Ovary (tissue), 9 donors: Measurements from ENCODE around the gene ZNF319. TPM values are rescaled to one million over a fixed set of nuclear protein-coding genes. Genes with fewer than 3 reads are reported as not detected.

Source experiments
- DNase-seq, 5 donors: peaks; one replicate each; pipeline ENCODE4 v3.0.0-alpha.2; 2019 to 2020
- H3K27ac ChIP-seq, 2 donors: fragments of 200-600 bp; one replicate each; pipeline versions ENCODE4 v1.5.1 to v1.8.0; 2019 to 2022
- H3K27me3 ChIP-seq: fragments of 200-600 bp; one replicate; pipeline ENCODE4 v1.8.0; 2022
- H3K36me3 ChIP-seq: fragments of 200-600 bp; sonication (generic); one replicate; pipeline ENCODE4 v1.5.1; 2019
- H3K4me1 ChIP-seq: one replicate; pipeline ENCODE4 v1.8.1; 2013; ENCODE audit warnings: mild to moderate bottlenecking, moderate library complexity; ENCODE audit not compliant: insufficient read depth
- H3K4me3 ChIP-seq: fragments of 200-600 bp; sonication (generic); one replicate; pipeline ENCODE4 v1.5.1; 2017
- H3K9me3 ChIP-seq, 2 donors: fragments of 200-600 bp in 1 of 2; sonication (generic) in 1 of 2; one replicate each; pipeline versions ENCODE4 v1.5.1 to v1.8.1; 2013 to 2019; ENCODE audit warnings: mild to moderate bottlenecking in 1 of 2, moderate library complexity in 1 of 2
- EP300 ChIP-seq: sonication (generic); formaldehyde crosslinking; IDR thresholded peaks from one replicate; pipeline ENCODE4 v1.6.1; 2017; ENCODE audit warnings: antibody characterized with exemption
- POLR2A ChIP-seq: fragments of 450-650 bp; IDR thresholded peaks from one replicate; pipeline ENCODE4 v1.6.1; 2017; ENCODE audit warnings: antibody characterized with exemption, mild to moderate bottlenecking, moderate library complexity
- WGBS, 3 donors: extraction: QIAGEN DNeasy Blood & Tissue Kit in 1 of 3; methylation state at CpG; one replicate each; pipeline versions ENCODE4 v1.1.5 to v1.1.7; 2013 to 2017; 5-methylcytosine and 5-hydroxymethylcytosine counted together
- intact Hi-C, 4 donors: fragments of 100-400 bp; cut with DNase I; formaldehyde crosslinking; loops; one replicate each; pipeline versions ENCODE4 v1.11.0 to v1.15.1; 2022 to 2023
- polyA plus RNA-seq, 2 donors: library from polyadenylated mRNA; stranded (reverse); fragments of 200-250 nt in 1 of 2; fragments of 350-450 nt in 1 of 2; fragmentation: Illumina TruSeq in 1 of 2; extraction: RNeasy Lipid Tissue Mini Kit (QIAGEN cat#74804) in 1 of 2; gene quantifications; one replicate each; pipeline ENCODE4 v1.2.3, GENCODE V29; 2013 to 2014
- total RNA-seq, 7 donors: library from RNA; depleted of rRNA in 2 of 7; stranded (reverse); fragments of >200 nt in 2 of 7; fragmentation: NEBNext Ultra II Directional in 3 of 7; extraction: Animal tissue kit (Norgen Biotek cat#: 25700) in 3 of 7; gene quantifications; one replicate each; pipeline versions ENCODE4 v1.1.0 to v1.2.4, GENCODE V29; 2016 to 2023
- TF ChIP-seq, protein P1 (sequence below), 3 donors: fragments of 450-650 bp in 2 of 3; fragments of 200-600 bp in 1 of 3; IDR thresholded peaks; one replicate each; pipeline versions ENCODE4 v1.5.1 to v1.8.0; 2016 to 2022; ENCODE audit warnings: antibody characterized with exemption in 3 of 3, mild to moderate bottlenecking in 1 of 3
- donor health status: DM: no; HTN: no; CAD: no; lungs with moderate emphysema.
- donor health status: DM: no; HTN: no; CAD: no.
- donor health status: Bipolar disorder and iron deficiency.
- donor health status: DM: yes; HTN: yes; CAD: no.
- donor health status: DM: no; HTN: no; CAD: no.
- donor health status: DM: yes; HTN: yes; CAD: no.

Gene ZNF319
- total and polyA plus RNA-seq, 9 donors: 5.6 to 17.8 (median 12.9) TPM

DNA sequence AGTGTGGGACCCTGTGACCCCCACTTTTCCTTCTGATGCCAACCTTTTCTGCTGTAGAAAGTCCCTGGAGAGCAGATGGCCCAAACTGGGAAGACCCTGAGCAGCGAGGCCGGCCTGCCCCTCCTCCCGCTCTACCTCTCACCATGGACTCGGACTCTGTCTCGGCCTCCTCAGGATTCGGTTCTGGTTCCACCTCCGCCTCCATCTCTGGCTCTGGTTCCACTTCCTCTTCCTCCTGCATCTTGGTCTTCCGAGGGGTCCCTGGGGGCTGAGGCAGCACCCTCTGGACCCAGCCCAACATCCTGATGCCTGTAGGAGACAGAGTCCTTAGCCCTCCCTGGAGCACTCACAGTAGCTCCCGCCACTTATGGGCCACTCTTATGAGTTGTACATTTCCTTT lies 33.5 kb downstream of the ZNF319 start:
- DNase-seq: no peak
- H3K4me3 ChIP-seq: no peak overlapping the region
- H3K9me3 ChIP-seq: no peaks in the 10 kb centered on the region
- TF ChIP-seq POLR2A: no peak
- TF ChIP-seq EP300: no peak
- TF ChIP-seq, protein P1, sequence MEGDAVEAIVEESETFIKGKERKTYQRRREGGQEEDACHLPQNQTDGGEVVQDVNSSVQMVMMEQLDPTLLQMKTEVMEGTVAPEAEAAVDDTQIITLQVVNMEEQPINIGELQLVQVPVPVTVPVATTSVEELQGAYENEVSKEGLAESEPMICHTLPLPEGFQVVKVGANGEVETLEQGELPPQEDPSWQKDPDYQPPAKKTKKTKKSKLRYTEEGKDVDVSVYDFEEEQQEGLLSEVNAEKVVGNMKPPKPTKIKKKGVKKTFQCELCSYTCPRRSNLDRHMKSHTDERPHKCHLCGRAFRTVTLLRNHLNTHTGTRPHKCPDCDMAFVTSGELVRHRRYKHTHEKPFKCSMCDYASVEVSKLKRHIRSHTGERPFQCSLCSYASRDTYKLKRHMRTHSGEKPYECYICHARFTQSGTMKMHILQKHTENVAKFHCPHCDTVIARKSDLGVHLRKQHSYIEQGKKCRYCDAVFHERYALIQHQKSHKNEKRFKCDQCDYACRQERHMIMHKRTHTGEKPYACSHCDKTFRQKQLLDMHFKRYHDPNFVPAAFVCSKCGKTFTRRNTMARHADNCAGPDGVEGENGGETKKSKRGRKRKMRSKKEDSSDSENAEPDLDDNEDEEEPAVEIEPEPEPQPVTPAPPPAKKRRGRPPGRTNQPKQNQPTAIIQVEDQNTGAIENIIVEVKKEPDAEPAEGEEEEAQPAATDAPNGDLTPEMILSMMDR (IDR thresholded peaks at IDR 0.05): no peak
- intact Hi-C loops: no loop called here
- H3K4me1 ChIP-seq: no peaks in the 10 kb centered on the region
- no peaks in the 10 kb centered on the region for H3K36me3 ChIP-seq
- H3K27ac ChIP-seq: no peak overlapping the region
- H3K27me3 ChIP-seq: no peaks in the 10 kb centered on the region
- 85 to 89% (median 88%) methylated on average over 9 of the region's 9 CpGs for WGBS, 3 donors

DNA sequence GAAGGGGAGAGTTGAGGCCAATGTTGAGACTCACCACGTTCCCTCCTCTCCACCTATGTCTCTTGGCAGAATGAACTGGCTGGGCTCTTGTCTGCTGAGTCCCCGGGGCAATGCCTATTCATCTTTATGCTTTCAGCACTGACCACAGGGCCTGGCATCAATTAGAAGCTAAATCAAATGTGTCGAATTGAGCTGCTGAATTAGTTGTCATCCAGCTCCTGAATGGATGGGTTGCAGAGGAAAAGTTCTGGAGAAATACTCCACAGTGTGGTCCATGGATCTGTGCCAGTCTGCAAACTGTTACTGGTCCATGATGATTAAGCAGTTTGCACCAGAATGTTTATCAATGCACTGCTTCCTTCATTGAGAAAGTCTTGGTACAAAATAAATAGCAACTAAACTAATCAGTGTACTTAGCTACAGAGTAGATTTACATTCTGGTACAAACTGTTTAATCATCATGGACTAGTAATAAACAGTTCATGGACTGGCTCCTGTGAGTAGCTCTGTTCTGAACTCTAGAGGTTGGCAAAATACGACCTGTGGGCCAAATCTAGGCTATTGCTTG lies 34.2 kb downstream of the ZNF319 start:
- TF ChIP-seq, protein P1 (IDR thresholded peaks at IDR 0.05): no peak
- TF ChIP-seq EP300: no peak
- TF ChIP-seq POLR2A: no peak
- H3K9me3 ChIP-seq: no peaks in the 10 kb centered on the region
- intact Hi-C loops: no loop called here
- no peak for DNase-seq
- H3K36me3 ChIP-seq: no peaks in the 10 kb centered on the region
- WGBS, 3 donors: 33 to 40% (median 38%) methylated on average over 4 of the region's 4 CpGs
- no peaks in the 10 kb centered on the region for H3K4me1 ChIP-seq
- H3K27ac ChIP-seq: no peak overlapping the region
- H3K27me3 ChIP-seq: no peaks in the 10 kb centered on the region
- H3K4me3 ChIP-seq: no peak overlapping the region

DNA sequence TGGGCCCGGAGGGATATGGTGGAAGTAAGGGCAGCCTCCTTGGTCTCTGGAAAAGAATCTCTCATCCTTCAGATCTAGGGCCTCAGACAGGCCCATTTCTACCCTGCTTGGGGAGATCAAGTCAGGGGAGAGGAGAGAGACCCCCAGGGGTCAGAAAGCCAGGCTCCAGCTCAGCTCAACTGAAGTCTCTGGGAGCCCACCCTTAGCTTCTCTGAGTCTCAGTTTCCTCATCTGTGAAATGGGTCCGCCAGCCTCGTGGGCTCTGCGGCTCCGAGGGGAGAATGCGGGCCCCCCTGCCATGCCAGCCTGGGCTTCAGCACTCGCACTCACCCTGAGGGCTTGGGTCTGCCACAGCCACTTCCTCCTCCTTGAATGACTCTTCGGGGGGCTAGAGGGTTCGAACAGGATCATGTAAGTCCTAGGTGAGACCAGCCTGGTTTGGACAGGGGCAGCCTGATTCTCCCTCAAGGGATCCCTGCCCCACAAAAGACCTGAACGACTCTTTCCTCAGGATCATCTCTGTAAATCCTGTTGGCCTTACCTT lies 36.2 kb downstream of the ZNF319 start:
- Histone ChIP-seq H3K9me3 (no peaks in the 10 kb centered on the region), H3K27ac (no peak overlapping the region), H3K27me3 (no peaks in the 10 kb centered on the region), H3K4me1 (no peaks in the 10 kb centered on the region), H3K36me3 (no peaks in the 10 kb centered on the region), H3K4me3 (no peak overlapping the region)
- no peak for DNase-seq
- 73 to 81% (median 75%) methylated on average over 10 of the region's 10 CpGs for WGBS, 3 donors
- intact Hi-C loops: no loop called here
- no peak for TF ChIP-seq EP300
- TF ChIP-seq POLR2A: no peak
- TF ChIP-seq, protein P1 (IDR thresholded peaks at IDR 0.05): no peak

DNA sequence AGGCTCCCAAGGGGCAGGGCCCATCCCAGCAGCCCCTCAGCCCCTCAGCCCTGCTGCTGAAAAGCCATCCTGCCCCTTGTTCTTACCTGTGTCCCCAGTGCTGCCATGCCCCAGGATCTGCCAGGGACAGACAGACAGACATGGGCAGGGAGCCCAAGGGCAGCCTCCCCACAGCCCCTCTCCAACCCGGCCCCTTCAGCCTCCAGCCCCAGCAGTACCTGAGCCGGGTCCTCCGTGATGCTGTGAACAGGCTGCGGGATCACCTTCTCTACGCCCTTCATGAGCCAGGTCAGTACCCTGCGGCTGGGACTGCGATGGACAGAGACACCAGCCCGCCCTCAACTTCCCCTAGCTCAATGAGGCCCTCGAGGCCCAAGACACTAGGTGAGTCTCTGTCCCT lies 37.7 kb downstream of the ZNF319 start:
- no peak for DNase-seq
- intact Hi-C loops: no loop called here
- no peaks in the 10 kb centered on the region for H3K27me3 ChIP-seq
- no peaks in the 10 kb centered on the region for H3K9me3 ChIP-seq
- H3K36me3 ChIP-seq: no peaks in the 10 kb centered on the region
- TF ChIP-seq POLR2A: no peak
- TF ChIP-seq EP300: no peak
- TF ChIP-seq, protein P1 (IDR thresholded peaks at IDR 0.05): no peak
- no peaks in the 10 kb centered on the region for H3K4me1 ChIP-seq
- H3K27ac ChIP-seq: no peak overlapping the region
- no peak overlapping the region for H3K4me3 ChIP-seq
- 55 to 70% (median 69%) methylated on average over 4 to 9 of the region's 9 CpGs for WGBS, 3 donors
